ENCODE measurements around the gene PLK5.

Gene PLK5

GRCh38 chr19:1510807-1511206 lies 13.1 kb upstream of the PLK5 start:
- DNase-seq: no peak
- H3K4me3 ChIP-seq (ENCODE audit: low read depth, low read length): no peak overlapping the region
- no peaks in the 10 kb centered on the region for H3K36me3 ChIP-seq (replicated peaks)
- H3K27me3 ChIP-seq (replicated peaks): no peaks in the 10 kb centered on the region
- in situ Hi-C loops (cut with HindIII; ENCODE audit: low pct_ligation_motif_present, low sequenced_read_pairs): no loop called here
- TF ChIP-seq, protein P1, sequence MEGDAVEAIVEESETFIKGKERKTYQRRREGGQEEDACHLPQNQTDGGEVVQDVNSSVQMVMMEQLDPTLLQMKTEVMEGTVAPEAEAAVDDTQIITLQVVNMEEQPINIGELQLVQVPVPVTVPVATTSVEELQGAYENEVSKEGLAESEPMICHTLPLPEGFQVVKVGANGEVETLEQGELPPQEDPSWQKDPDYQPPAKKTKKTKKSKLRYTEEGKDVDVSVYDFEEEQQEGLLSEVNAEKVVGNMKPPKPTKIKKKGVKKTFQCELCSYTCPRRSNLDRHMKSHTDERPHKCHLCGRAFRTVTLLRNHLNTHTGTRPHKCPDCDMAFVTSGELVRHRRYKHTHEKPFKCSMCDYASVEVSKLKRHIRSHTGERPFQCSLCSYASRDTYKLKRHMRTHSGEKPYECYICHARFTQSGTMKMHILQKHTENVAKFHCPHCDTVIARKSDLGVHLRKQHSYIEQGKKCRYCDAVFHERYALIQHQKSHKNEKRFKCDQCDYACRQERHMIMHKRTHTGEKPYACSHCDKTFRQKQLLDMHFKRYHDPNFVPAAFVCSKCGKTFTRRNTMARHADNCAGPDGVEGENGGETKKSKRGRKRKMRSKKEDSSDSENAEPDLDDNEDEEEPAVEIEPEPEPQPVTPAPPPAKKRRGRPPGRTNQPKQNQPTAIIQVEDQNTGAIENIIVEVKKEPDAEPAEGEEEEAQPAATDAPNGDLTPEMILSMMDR (IDR thresholded peaks at IDR 0.05; ENCODE audit: low read depth, low read length, missing control alignments): no peak
- H3K27ac ChIP-seq: no peak overlapping the region

DNA sequence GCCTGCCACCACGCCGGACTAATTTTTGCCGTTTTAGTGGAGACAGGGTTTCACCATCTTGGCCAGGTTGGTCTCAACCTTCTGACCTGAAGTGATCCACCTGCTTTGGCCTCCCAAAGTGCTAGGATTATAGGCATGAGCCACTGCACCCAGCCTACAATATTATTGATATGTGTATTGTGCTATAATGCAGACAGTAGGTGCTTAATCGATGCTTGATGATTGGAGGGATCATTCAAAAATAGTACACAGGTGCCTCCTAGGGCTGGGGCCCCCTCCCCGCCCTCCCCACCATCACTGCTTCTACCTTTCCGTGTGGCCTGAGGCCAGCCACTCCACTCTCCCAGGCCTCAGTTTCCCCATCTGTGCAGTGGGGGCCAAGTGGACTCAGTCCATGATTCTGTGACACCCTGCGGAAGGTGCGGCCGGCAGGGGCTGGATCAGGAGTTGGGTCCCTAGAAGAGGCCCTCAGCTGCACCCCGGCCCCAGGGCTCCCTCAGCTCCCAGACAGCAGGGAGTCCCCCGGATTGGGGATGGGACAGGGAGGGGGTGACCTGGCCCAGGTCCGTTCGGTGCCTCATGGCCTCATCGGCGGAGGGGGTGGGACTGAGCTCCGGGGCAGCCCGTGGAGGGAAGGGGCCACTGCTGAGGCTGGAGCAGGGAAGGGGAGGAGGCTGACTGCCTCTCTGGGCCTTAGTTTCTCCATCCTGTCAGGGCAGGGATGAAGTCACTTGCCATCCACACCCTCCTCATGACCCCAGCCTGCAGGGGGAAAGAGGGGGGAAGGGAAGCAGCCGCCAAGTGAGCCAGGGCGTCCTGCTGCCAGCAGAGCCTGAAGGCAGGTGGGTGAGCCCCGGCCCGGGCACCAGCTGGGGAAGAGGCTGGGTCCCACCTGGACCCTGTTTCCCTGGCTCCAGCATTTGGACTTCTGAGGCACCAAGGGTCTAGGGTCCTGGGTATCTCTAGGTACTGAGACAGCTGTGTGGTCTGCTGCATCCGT lies 12.3 kb upstream of the PLK5 start:
- no peak overlapping the region for H3K27ac ChIP-seq
- H3K27me3 ChIP-seq (replicated peaks): no peaks in the 10 kb centered on the region
- no peak for DNase-seq
- H3K36me3 ChIP-seq (replicated peaks): no peaks in the 10 kb centered on the region
- in situ Hi-C loops (cut with HindIII; ENCODE audit: low pct_ligation_motif_present, low sequenced_read_pairs): no loop called here
- H3K4me3 ChIP-seq (ENCODE audit: low read depth, low read length): no peak overlapping the region
- TF ChIP-seq, protein P1 (IDR thresholded peaks at IDR 0.05; ENCODE audit: low read depth, low read length, missing control alignments): no peak

DNA sequence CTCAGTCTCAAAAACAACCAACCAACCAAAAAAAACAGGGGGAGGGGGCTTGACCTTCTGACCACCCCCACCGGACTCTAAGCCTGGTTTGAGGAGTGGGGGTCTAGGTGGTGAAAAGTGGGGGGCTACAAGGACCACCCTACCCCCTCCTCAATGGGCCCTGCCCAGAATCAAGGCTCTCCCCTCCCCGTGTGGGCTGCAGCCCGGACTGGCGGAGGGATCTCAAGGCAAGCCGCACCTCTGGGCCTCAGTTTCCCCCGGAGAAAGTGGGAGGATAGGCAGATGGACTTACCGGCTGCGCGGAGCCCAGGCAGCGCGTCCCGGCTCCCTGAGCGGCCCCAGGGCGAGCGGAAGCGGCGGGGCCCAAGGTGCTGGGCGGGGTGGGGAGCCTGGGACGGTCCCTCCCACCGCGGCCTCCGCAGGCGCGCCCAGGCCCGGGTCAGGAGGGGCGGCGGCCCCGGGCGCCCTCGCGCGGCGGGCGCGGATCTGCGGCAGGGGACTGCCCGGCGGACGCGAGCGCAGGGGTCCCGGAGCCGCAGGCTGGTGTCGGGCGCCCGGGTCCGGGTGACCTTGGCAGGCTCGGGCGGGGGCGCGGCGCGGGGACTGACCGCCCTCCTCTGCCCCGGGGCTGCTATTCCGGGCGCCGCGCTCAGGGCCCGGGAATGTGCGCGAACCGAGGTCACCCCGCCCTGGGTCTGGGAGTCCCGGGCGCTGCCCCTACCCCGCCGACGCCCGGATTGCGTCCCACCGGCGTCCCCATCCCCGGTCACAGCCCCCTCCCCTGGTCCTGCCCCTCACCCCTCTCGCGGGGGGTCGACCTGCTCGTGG lies 11.0 kb upstream of the PLK5 start, which contains the start of gene ADAMTSL5:
Gene ADAMTSL5 (minus strand): TSS at position 349 of the 828 bp plus-strand sequence. CDS start 2,076 bp downstream, outside the sequence.
- H3K27me3 ChIP-seq (replicated peaks): no peaks in the 10 kb centered on the region

DNA sequence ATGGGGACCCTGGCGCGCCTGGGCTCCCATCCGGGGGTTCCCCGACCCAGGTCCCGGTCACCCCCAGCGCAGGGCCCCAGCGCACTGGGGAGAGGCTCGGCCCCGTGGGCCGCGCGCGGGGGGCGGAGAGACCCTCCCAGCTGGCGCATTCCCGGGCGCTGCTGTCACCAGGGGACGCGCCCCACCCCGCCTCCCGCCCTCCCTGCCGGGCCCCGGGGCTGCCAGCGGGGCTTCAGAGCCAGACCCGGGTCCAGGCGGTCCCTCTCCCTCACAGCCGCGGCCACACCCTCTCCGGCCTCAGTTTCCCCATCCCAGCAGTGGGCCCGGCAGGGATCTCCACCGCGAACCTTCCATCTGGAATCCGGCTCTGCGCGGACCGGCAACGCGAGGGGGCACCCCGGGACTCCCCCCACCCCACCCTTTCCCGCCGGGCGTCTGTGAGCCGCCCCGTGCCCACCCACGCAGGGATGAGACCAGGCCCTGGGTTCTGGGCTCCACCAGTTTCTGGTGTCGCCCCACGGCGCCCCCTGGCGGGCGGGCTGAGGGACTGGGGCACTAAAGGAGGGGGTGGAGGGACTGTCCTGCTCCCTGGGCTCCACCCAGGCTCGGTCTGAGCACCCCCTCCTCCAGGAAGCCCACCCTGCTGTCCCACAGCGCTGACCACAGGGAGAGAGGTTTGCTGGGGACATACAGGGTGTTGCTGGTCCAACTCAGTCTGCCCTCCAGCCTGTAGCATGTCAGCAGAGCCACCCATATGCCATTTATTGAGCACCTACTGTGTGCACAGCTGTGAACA lies 10.2 kb upstream of the PLK5 start:
- TF ChIP-seq, protein P1 (IDR thresholded peaks at IDR 0.05; ENCODE audit: low read depth, low read length, missing control alignments): peak; percentile 76
- Histone ChIP-seq H3K27ac (no peak overlapping the region), H3K27me3 (replicated peaks) (no peaks in the 10 kb centered on the region), H3K4me3 (ENCODE audit: low read depth, low read length) (no peak overlapping the region), H3K36me3 (replicated peaks) (no peaks in the 10 kb centered on the region)
- no peak for DNase-seq
- in situ Hi-C loops (cut with HindIII; ENCODE audit: low pct_ligation_motif_present, low sequenced_read_pairs): no loop called here

More for the DNA sequence above, 11.0 kb upstream of the PLK5 start, which contains the start of gene ADAMTSL5:
- peak within 1 kb of the TSS; percentile 29 for H3K4me3 ChIP-seq (ENCODE audit: low read depth, low read length)
- DNase-seq: no peak
- in situ Hi-C loops (cut with HindIII; ENCODE audit: low pct_ligation_motif_present, low sequenced_read_pairs): no loop called here
- TF ChIP-seq, protein P1 (IDR thresholded peaks at IDR 0.05; ENCODE audit: low read depth, low read length, missing control alignments): no peak
- no peak within 1 kb of the TSS for H3K27ac ChIP-seq
- no peaks in the 10 kb centered on the region for H3K36me3 ChIP-seq (replicated peaks)

DNA sequence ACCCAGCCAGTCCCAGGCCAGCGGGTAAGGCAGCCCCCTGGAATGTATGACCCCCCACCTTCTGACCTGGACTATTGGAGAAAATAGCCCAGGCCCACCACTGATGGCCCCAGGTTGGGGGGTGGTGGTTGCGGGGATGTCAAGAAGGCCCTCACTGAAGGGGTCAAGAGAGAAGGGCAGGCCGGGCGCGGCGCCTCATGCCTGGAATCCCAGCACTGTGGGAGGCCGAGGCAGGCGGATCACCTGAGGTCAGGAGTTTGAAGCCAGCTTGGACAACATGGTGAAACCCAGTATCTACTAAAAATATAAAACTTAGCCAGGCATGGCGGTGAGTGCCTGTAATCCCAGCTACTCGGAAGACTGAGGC lies 9.6 kb upstream of the PLK5 start:
- DNase-seq: no peak
- no peaks in the 10 kb centered on the region for H3K27me3 ChIP-seq (replicated peaks)

More for the DNA sequence above, 9.6 kb upstream of the PLK5 start:
- H3K27ac ChIP-seq: no peak overlapping the region
- no peaks in the 10 kb centered on the region for H3K36me3 ChIP-seq (replicated peaks)
- in situ Hi-C loops (cut with HindIII; ENCODE audit: low pct_ligation_motif_present, low sequenced_read_pairs): no loop called here
- H3K4me3 ChIP-seq (ENCODE audit: low read depth, low read length): no peak overlapping the region
- TF ChIP-seq, protein P1 (IDR thresholded peaks at IDR 0.05; ENCODE audit: low read depth, low read length, missing control alignments): no peak

Data from brain microvascular endothelial cell (primary cell).